H9 (cell line): Measurements from ENCODE around the gene BEST1. TPM values are rescaled to one million over a fixed set of nuclear protein-coding genes. Genes with fewer than 3 reads are reported as not detected.

Experiments used
- DNase-seq: peaks from one replicate; pipeline ENCODE4 v3.0.0-alpha.2; 2017
- H2AFZ ChIP-seq: one replicate; pipeline ENCODE4 v1.6.1; 2013; ENCODE audit warnings: mild to moderate bottlenecking, low read length, control low read depth, moderate library complexity
- H2AK5ac ChIP-seq: 2 replicates; pipeline ENCODE4 v1.6.1; 2013; ENCODE audit warnings: low read length, control low read depth, mixed read lengths; ENCODE audit not compliant: insufficient read length
- H2BK120ac ChIP-seq: one replicate; pipeline ENCODE4 v1.6.1; 2013; ENCODE audit warnings: low read depth, mild to moderate bottlenecking, low read length, control low read depth, inconsistent platforms; ENCODE audit not compliant: poor library complexity, severe bottlenecking
- H2BK12ac ChIP-seq: 2 replicates; pipeline ENCODE4 v1.6.1; 2013; ENCODE audit warnings: low read length, control low read depth, mixed read lengths, low read depth; ENCODE audit not compliant: insufficient read length
- H2BK15ac ChIP-seq: 2 replicates; pipeline ENCODE4 v1.6.1; 2013; ENCODE audit warnings: low read depth, low read length, control low read depth
- H2BK20ac ChIP-seq: one replicate; pipeline ENCODE4 v1.6.1; 2013; ENCODE audit warnings: low read depth, mild to moderate bottlenecking, low read length, control low read depth, inconsistent platforms; ENCODE audit not compliant: poor library complexity, severe bottlenecking
- H2BK5ac ChIP-seq: 2 replicates; pipeline ENCODE4 v1.6.1; 2013; ENCODE audit warnings: low read length, control low read depth, mixed read lengths; ENCODE audit not compliant: insufficient read length
- H3K14ac ChIP-seq: 2 replicates; pipeline ENCODE4 v1.6.1; 2013; ENCODE audit warnings: low read length, control low read depth; ENCODE audit not compliant: insufficient read depth
- H3K18ac ChIP-seq: 2 replicates; pipeline ENCODE4 v1.6.1; 2013; ENCODE audit warnings: low read depth, mild to moderate bottlenecking, mixed read lengths, low read length, control low read depth; ENCODE audit not compliant: insufficient read length
- H3K23ac ChIP-seq: 2 replicates; pipeline ENCODE4 v1.6.1; 2013; ENCODE audit warnings: low read length, control low read depth, mixed read lengths, low read depth; ENCODE audit not compliant: insufficient read length
- H3K23me2 ChIP-seq: 2 replicates; pipeline ENCODE4 v1.6.1; 2013; ENCODE audit warnings: low read depth, mild to moderate bottlenecking, mixed read lengths, low read length, control low read depth; ENCODE audit not compliant: insufficient read length, poor library complexity, severe bottlenecking
- H3K27ac ChIP-seq: 2 replicates; pipeline ENCODE4 v1.5.1; 2013; ENCODE audit warnings: low read length, control low read depth, mixed read lengths, low read depth; ENCODE audit not compliant: insufficient read length
- H3K27me3 ChIP-seq: 2 replicates; pipeline ENCODE4 v1.6.1; 2013; ENCODE audit warnings: low read length, control low read depth, inconsistent platforms; ENCODE audit not compliant: insufficient read depth
- H3K4ac ChIP-seq: 2 replicates; pipeline ENCODE4 v1.6.1; 2013; ENCODE audit warnings: low read depth, mild to moderate bottlenecking, control low read depth, inconsistent platforms, low read length, moderate library complexity
- H3K4me1 ChIP-seq: 2 replicates; pipeline ENCODE4 v1.6.1; 2013; ENCODE audit warnings: low read length, control low read depth, inconsistent platforms; ENCODE audit not compliant: insufficient read depth
- H3K4me2 ChIP-seq: 2 replicates; pipeline ENCODE4 v1.6.1; 2013; ENCODE audit warnings: low read length, control low read depth, mixed read lengths; ENCODE audit not compliant: insufficient read length, insufficient read depth
- H3K56ac ChIP-seq: 2 replicates; pipeline ENCODE4 v1.6.1; 2013; ENCODE audit warnings: low read depth, mild to moderate bottlenecking, mixed read lengths, low read length, control low read depth; ENCODE audit not compliant: insufficient read length
- H3K79me1 ChIP-seq: 2 replicates; pipeline ENCODE4 v1.6.1; 2013; ENCODE audit warnings: low read depth, mild to moderate bottlenecking, moderate library complexity, low read length, control low read depth, inconsistent platforms; ENCODE audit not compliant: insufficient read depth, poor library complexity, severe bottlenecking
- H3K79me2 ChIP-seq: 2 replicates; pipeline ENCODE4 v1.6.1; 2013; ENCODE audit warnings: low read length, control low read depth, inconsistent platforms; ENCODE audit not compliant: insufficient read depth
- H3K9ac ChIP-seq: 2 replicates; pipeline ENCODE4 v1.6.1; 2013; ENCODE audit warnings: low read length, control low read depth, mixed read lengths; ENCODE audit not compliant: insufficient read length; ENCODE audit errors: extremely low read depth
- H3K9me3 ChIP-seq: one replicate; pipeline ENCODE4 v1.6.1; 2013; ENCODE audit warnings: low read depth, low read length, inconsistent platforms; ENCODE audit not compliant: control insufficient read depth
- H3T11ph ChIP-seq: one replicate; pipeline ENCODE4 v1.6.1; 2013; ENCODE audit warnings: mild to moderate bottlenecking, low read length, control low read depth, inconsistent platforms
- H4K20me1 ChIP-seq: one replicate; pipeline ENCODE4 v1.6.1; 2013; ENCODE audit not compliant: control insufficient read depth, insufficient read length, insufficient read depth
- H4K5ac ChIP-seq: 2 replicates; pipeline ENCODE4 v1.6.1; 2013; ENCODE audit warnings: low read depth, mild to moderate bottlenecking, mixed read lengths, low read length, control low read depth; ENCODE audit not compliant: insufficient read length
- H4K8ac ChIP-seq: replicated peaks from 2 replicates; pipeline ENCODE4 v1.6.1; 2013; ENCODE audit warnings: low read length, control low read depth, mixed read lengths, low read depth; ENCODE audit not compliant: insufficient read length
- H4K91ac ChIP-seq: 2 replicates; pipeline ENCODE4 v1.6.1; 2013; ENCODE audit warnings: low read depth, mild to moderate bottlenecking, moderate library complexity, mixed read lengths, low read length, control low read depth; ENCODE audit not compliant: insufficient read length
- H3K27ac Mint-ChIP-seq, 3 experiments: 2 replicates in 2 of 3; 3 replicates in 1 of 3; pipeline ENCODE4 v1.8.0; 2020 to 2021; ENCODE audit warnings: mixed read lengths in 3 of 3, mild to moderate bottlenecking in 1 of 3, moderate library complexity in 1 of 3
- H3K27me3 Mint-ChIP-seq: 2 replicates; pipeline ENCODE4 v1.8.0; 2021; ENCODE audit warnings: low read depth, mild to moderate bottlenecking, moderate library complexity, mixed read lengths
- H3K36me3 Mint-ChIP-seq, 3 experiments: 2 replicates in 2 of 3; 3 replicates in 1 of 3; pipeline ENCODE4 v1.8.0; 2020 to 2021; ENCODE audit warnings: low read depth in 3 of 3, mixed read lengths in 3 of 3; ENCODE audit not compliant: insufficient read depth in 1 of 3
- H3K4me1 Mint-ChIP-seq, 2 experiments: 2 replicates each; pipeline ENCODE4 v1.8.0; 2020; ENCODE audit warnings: mixed read lengths in 2 of 2
- H3K4me3 Mint-ChIP-seq, 2 experiments: 2 replicates in 1 of 2; 3 replicates in 1 of 2; pipeline ENCODE4 v1.8.0; 2020 to 2021; ENCODE audit warnings: mild to moderate bottlenecking in 2 of 2, mixed read lengths in 2 of 2, moderate library complexity in 1 of 2
- H3K9me3 Mint-ChIP-seq, 2 experiments: 2 replicates in 1 of 2; 3 replicates in 1 of 2; pipeline ENCODE4 v1.8.0; 2020; ENCODE audit warnings: mild to moderate bottlenecking in 2 of 2, mixed read lengths in 2 of 2, moderate library complexity in 1 of 2
- WGBS: extraction: QIAGEN DNeasy Blood & Tissue Kit; methylation state at CpG from one replicate; pipeline ENCODE4 v1.1.7; 2013; ENCODE audit warnings: missing lambda C conversion rate, low lambda C conversion rate, mixed read lengths; ENCODE audit not compliant: insufficient read length; ENCODE audit errors: extremely low coverage; 5-methylcytosine and 5-hydroxymethylcytosine counted together
- total RNA-seq: library from RNA; stranded (reverse); gene quantifications from 2 replicates; pipeline ENCODE4 v1.2.1, GENCODE V29; 2021
- TF ChIP-seq, protein P1 (sequence below): fragments of 200-600 bp; sonication (generic); conservative IDR thresholded peaks from 3 replicates; pipeline ENCODE4 v1.8.0; 2021; ENCODE audit warnings: antibody characterized with exemption, mild to moderate bottlenecking

Gene BEST1
- total RNA-seq, 1 experiment from 2014 or later: 0.24 TPM

DNA sequence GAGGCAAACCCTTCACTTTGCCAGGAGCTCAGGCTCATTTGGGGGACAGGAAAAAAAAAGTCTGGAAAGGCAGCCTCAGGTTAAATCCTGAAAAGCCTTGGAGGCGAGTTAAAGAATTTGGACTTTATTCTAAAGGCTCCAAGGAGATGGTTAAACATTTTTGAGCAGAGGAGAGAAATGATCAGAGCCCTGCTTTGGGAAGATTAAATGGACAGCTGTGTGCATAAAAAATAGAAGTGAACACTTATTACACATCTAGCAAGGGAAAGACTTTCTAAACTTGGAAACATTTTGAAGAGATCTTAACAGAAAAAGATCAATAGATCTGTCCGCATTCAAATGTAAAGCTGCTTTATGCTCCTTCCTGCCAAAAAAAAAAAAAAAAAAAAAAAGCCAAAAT lies 24.4 kb upstream of the BEST1 start:
- Mint-ChIP-seq H3K4me1 (peaks cover 28 to 42% of the 10 kb centered on the region in 2 experiments), H3K27ac (peak overlapping the region in 1 of 3 experiments; percentile 49; a peak in 1 of 7 replicates), H3K4me3 (no peak overlapping the region), H3K36me3 (no peaks in the 10 kb centered on the region), H3K9me3 (no peaks in the 10 kb centered on the region; a peak in 2 of 5 replicates), H3K27me3 (peaks cover 1% of the 10 kb centered on the region)
- H2AK5ac ChIP-seq: no peak overlapping the region
- no peaks in the 10 kb centered on the region for H3K27me3 ChIP-seq
- H3K23ac ChIP-seq: no peak overlapping the region
- no peak overlapping the region for H3K4me2 ChIP-seq
- H2BK120ac ChIP-seq: no peak overlapping the region
- no peak overlapping the region for H2BK5ac ChIP-seq
- no peak overlapping the region for H2BK15ac ChIP-seq
- no peak overlapping the region for H3K14ac ChIP-seq
- H4K91ac ChIP-seq: no peak overlapping the region
- H3K4ac ChIP-seq: no peak overlapping the region
- TF ChIP-seq, protein P1, sequence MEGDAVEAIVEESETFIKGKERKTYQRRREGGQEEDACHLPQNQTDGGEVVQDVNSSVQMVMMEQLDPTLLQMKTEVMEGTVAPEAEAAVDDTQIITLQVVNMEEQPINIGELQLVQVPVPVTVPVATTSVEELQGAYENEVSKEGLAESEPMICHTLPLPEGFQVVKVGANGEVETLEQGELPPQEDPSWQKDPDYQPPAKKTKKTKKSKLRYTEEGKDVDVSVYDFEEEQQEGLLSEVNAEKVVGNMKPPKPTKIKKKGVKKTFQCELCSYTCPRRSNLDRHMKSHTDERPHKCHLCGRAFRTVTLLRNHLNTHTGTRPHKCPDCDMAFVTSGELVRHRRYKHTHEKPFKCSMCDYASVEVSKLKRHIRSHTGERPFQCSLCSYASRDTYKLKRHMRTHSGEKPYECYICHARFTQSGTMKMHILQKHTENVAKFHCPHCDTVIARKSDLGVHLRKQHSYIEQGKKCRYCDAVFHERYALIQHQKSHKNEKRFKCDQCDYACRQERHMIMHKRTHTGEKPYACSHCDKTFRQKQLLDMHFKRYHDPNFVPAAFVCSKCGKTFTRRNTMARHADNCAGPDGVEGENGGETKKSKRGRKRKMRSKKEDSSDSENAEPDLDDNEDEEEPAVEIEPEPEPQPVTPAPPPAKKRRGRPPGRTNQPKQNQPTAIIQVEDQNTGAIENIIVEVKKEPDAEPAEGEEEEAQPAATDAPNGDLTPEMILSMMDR: no peak
- H2AFZ ChIP-seq: no peak overlapping the region
- H3K27ac ChIP-seq: no peak overlapping the region
- no peak overlapping the region for H4K5ac ChIP-seq
- no peak overlapping the region for H3T11ph ChIP-seq
- no peak overlapping the region for H2BK12ac ChIP-seq
- H3K79me2 ChIP-seq: no peaks in the 10 kb centered on the region
- no peaks in the 10 kb centered on the region for H3K9me3 ChIP-seq
- H4K8ac ChIP-seq: no peak overlapping the region
- H3K4me1 ChIP-seq: peaks cover 7% of the 10 kb centered on the region; the same call in 1 of the 2 replicates
- no peak for DNase-seq
- no peak overlapping the region for H3K56ac ChIP-seq
- H3K9ac ChIP-seq: no peak overlapping the region
- H3K79me1 ChIP-seq: no peaks in the 10 kb centered on the region
- no peak overlapping the region for H2BK20ac ChIP-seq
- no peaks in the 10 kb centered on the region for H3K23me2 ChIP-seq
- no CpG with 5 or more reads among the region's 2 CpGs for WGBS
- no peaks in the 10 kb centered on the region for H4K20me1 ChIP-seq
- no peak overlapping the region for H3K18ac ChIP-seq
